NK-92 treated with Interleukin-12 subunit alpha and Interleukin-12 subunit beta, amount 100 ng/mL, for 24 hours (cell line): ENCODE results near the gene AGAP3.

Source experiments
- DNase-seq: peaks from one replicate; lab custom pipeline; 2025; lab: John Stamatoyannopoulos, UW

AGAP3 gene

GRCh38 chr7:151167197-151167961 is 81.1 kb downstream of the AGAP3 start, which contains the start of gene GBX1:
GBX1 (minus strand) TSS chr7:151167694; CDS start chr7:151167548, 146 bp downstream.
- no peak for DNase-seq

GRCh38 chr7:151168003-151168786 is 81.9 kb downstream of the AGAP3 start:
- DNase-seq = no peak

GRCh38 chr7:151168787-151169162 is 82.5 kb downstream of the AGAP3 start:
- DNase-seq = no peak

GRCh38 chr7:151172273-151173141 is 86.2 kb downstream of the AGAP3 start:
- peak; percentile 69 for DNase-seq

GRCh38 chr7:151173386-151174245 is 87.3 kb downstream of the AGAP3 start:
- no peak for DNase-seq

- DNase-seq = no peak
Observed at GRCh38 chr7:151174246-151175046, 88.2 kb downstream of the AGAP3 start.

- DNase-seq = no peak
Observed at GRCh38 chr7:151175047-151175792, 88.9 kb downstream of the AGAP3 start.

GRCh38 chr7:151175793-151176311 is 89.6 kb downstream of the AGAP3 start:
- DNase-seq = no peak

GRCh38 chr7:151176401-151176800 is 90.1 kb downstream of the AGAP3 start:
- no peak for DNase-seq

GRCh38 chr7:151177310-151177709 is 91.0 kb downstream of the AGAP3 start:
- DNase-seq = no peak

GRCh38 chr7:151178236-151178635 is 92.0 kb downstream of the AGAP3 start:
- DNase-seq = no peak

- DNase-seq = no peak
Observed at GRCh38 chr7:151178831-151179230, 92.6 kb downstream of the AGAP3 start.

GRCh38 chr7:151179287-151179860 is 93.1 kb downstream of the AGAP3 start:
- no peak for DNase-seq

GRCh38 chr7:151179946-151180345 is 93.7 kb downstream of the AGAP3 start:
- no peak for DNase-seq

- no peak for DNase-seq
Observed at GRCh38 chr7:151181011-151181431, 94.7 kb downstream of the AGAP3 start.

GRCh38 chr7:151185762-151186639 is 99.7 kb downstream of the AGAP3 start:
- DNase-seq = no peak

- no peak for DNase-seq
Observed at GRCh38 chr7:151186640-151187408, 100.5 kb downstream of the AGAP3 start, which contains the start of gene ASB10. ASB10 (minus strand) TSS chr7:151187250; CDS start chr7:151187130, 120 bp downstream.
